GM12864 (cell line): Measurements from ENCODE around the gene C3orf80.
"Not testable (repeated sequence)": the region's sequence is repeated elsewhere in the genome, so short reads cannot be mapped to it uniquely, and the experiment has no call there.

Source experiments
- DNase-seq: peaks from one replicate; pipeline ENCODE4 v3.0.0-alpha.2; 2011; ENCODE audit warnings: low read depth
- H3K4me3 ChIP-seq: 2 replicates; pipeline ENCODE4 v1.5.1; 2011; ENCODE audit warnings: mild to moderate bottlenecking, low read depth, low read length, control low read depth
- CTCF ChIP-seq: IDR thresholded peaks from 2 replicates; pipeline ENCODE4 v1.5.1; 2011; ENCODE audit warnings: low read depth, mild to moderate bottlenecking, moderate library complexity, low read length, control low read depth, inconsistent platforms; ENCODE audit errors: missing control alignments

Gene C3orf80

GRCh38 chr3:160226026-160226907 is 1.0 kb downstream of the C3orf80 start:
- no peak for TF ChIP-seq CTCF
- peak overlapping the region; percentile 60 for H3K4me3 ChIP-seq
- DNase-seq = no peak

GRCh38 chr3:160227419-160227818 is 2.2 kb downstream of the C3orf80 start:
- TF ChIP-seq CTCF = no peak

GRCh38 chr3:160232014-160232413 is 6.8 kb downstream of the C3orf80 start:
- DNase-seq = no peak
- H3K4me3 ChIP-seq = no peak overlapping the region
- TF ChIP-seq CTCF = no peak

More at GRCh38 chr3:160227419-160227818, 2.2 kb downstream of the C3orf80 start:
- no peak overlapping the region for H3K4me3 ChIP-seq
- DNase-seq = no peak

GRCh38 chr3:160240719-160241118 is 15.5 kb downstream of the C3orf80 start:
- not testable (repeated sequence) for H3K4me3 ChIP-seq, DNase-seq

- no peak for TF ChIP-seq CTCF
- H3K4me3 ChIP-seq = no peak overlapping the region
- no peak for DNase-seq
Measured at GRCh38 chr3:160245261-160245800, 20.1 kb downstream of the C3orf80 start.

- DNase-seq = no peak
- no peak overlapping the region for H3K4me3 ChIP-seq
- TF ChIP-seq CTCF = no peak
Measured at GRCh38 chr3:160247766-160248165, 22.5 kb downstream of the C3orf80 start.

- no peak overlapping the region for H3K4me3 ChIP-seq
- TF ChIP-seq CTCF = no peak
- DNase-seq = no peak
Measured at GRCh38 chr3:160253298-160253697, 28.1 kb downstream of the C3orf80 start.
